GM12873 (cell line): ENCODE measurements around the gene TAF9.
A peak's percentile ranks its signal among the peaks of the same experiment; 100 is the strongest.

Source experiments
- TF ChIP-seq, protein P1 (sequence below): IDR thresholded peaks from 2 replicates; pipeline ENCODE4 v1.5.1; 2012; ENCODE audit warnings: low read depth, mild to moderate bottlenecking, moderate library complexity, low read length, control low read depth; ENCODE audit not compliant: insufficient read depth; ENCODE audit errors: missing control alignments

The TAF9 gene

DNA sequence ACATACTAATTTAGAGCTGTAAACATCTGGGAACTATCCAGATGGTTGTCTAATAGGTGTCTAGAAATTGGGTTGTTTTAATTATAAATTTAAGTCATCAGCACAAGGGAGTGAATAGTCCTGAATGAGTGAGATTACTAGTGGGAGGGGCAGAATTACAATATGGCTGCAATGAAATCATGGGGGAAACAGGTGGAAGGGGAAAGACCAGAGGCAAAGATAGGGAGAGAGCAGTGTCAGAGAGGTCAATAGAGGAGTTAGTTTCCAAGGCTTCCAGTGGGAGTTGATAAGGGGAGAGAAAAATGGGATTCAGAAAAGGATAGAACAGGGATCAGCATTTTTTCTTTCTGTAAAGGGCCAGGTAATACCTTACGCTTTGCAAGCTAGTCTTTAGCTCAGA, 8.9 kb downstream of the TAF9 start:
- TF ChIP-seq, protein P1, sequence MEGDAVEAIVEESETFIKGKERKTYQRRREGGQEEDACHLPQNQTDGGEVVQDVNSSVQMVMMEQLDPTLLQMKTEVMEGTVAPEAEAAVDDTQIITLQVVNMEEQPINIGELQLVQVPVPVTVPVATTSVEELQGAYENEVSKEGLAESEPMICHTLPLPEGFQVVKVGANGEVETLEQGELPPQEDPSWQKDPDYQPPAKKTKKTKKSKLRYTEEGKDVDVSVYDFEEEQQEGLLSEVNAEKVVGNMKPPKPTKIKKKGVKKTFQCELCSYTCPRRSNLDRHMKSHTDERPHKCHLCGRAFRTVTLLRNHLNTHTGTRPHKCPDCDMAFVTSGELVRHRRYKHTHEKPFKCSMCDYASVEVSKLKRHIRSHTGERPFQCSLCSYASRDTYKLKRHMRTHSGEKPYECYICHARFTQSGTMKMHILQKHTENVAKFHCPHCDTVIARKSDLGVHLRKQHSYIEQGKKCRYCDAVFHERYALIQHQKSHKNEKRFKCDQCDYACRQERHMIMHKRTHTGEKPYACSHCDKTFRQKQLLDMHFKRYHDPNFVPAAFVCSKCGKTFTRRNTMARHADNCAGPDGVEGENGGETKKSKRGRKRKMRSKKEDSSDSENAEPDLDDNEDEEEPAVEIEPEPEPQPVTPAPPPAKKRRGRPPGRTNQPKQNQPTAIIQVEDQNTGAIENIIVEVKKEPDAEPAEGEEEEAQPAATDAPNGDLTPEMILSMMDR: no peak

DNA sequence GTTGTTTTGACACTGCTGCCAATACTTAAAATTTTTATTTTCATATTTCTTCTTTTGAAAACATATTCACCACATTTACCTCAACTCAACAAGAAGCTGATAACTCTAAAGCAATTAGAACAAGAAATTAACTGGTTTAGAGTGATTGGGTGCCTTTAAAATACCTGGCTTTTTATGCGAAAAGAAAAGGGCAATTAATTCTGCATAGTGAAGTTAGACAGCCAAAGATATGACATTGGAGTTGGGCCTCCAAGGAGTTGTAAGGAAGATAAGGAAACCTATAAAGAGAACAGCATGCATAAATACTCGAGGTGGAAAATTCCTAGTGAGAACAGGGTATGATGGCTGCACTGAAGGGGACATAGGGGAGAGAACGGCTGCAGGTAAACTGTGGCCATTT, 9.6 kb downstream of the TAF9 start:
- TF ChIP-seq, protein P1: no peak

DNA sequence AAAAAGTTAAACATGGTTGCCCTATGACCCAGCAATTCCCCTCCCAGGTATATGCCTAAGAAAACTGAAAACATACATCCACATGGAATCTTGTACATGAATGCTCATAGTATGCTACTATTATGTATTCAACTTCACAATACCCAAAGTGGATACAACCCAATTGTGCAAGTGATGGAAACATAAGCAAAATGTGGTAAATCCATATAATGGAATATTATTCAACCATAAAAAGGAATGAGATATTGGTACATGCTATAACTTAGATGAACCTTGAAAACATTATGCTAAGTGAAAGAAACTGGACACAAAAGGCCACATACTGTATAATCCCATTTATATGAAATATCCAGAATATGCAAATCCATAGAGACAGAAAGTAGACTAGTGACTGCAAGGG, 18.7 kb downstream of the TAF9 start:
- TF ChIP-seq, protein P1: no peak

DNA sequence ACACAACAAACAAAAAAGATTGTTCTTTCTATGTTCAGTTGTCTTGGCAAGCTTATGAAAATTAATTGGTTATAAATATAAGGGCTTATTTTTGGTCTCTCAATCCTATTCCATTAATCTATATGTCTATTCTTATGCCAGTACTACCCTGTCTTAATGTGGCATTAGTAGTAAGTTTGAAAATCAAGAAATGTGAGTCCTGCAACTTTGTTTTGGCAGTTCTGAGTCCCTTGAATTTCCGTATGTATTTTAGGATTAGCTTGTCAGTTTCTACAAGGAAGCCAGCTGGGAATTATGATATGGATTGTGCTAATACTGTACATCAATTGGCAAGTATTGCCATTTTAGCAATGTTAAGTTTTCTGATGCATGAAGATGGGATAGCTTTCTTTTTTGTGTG, 26.2 kb downstream of the TAF9 start:
- TF ChIP-seq, protein P1: no peak

DNA sequence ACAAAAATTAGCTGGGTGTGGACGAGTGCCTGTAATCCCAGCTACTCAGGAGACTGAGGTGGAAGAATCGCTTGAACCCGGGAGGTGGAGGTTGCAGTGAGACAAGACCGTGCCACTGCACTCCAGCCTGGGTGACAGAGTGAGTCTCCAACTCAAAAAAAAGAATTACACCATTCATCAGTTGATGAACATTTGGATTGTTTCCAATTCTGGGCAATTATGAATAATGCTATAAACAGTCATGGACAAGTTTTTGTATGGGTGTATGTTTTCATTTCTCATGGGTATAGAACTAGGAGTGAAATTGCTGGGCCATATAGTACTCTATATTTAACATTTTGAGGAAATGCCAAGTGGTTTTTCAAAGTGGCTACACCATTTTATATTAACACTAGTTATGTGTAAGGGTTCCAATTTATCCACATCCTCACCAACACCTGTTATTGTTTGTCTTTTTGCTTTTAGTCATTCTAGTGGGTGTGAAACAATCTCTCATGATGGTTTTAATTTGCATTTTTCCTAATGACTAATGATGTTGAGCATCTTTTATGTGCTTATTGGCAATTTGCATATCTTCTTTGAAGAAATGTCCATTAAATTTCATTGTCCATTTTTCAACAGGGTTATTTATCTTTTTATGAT, 27.7 kb downstream of the TAF9 start:
- TF ChIP-seq, protein P1: no peak

DNA sequence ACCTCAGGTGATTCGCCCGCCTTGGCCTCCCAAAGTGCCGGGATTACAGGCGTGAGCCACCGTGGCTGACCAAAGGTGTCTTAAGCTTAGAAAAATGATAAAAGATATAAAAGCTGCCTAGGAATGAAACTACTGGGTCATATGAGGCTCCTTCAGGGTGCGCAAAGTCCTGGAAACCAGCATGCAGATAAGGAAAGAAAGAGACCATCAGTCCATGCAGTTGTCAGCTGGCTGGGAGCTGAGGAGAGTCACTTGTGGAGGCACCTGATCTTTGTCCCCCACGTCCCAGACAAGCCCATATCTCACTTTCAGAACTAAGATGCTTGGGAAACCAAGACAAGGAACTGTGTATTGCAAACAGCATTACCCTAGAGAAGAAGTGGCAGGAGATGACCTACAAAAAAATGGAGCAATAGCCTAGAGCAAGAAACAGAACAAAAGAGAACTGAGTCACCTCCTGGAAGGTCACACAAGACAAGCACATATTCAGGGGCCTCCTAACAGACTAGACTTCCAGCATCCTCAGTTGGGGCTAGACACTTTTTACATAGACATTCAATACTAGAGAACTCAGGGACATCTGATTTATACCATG, 33.9 kb downstream of the TAF9 start:
- TF ChIP-seq, protein P1: no peak

DNA sequence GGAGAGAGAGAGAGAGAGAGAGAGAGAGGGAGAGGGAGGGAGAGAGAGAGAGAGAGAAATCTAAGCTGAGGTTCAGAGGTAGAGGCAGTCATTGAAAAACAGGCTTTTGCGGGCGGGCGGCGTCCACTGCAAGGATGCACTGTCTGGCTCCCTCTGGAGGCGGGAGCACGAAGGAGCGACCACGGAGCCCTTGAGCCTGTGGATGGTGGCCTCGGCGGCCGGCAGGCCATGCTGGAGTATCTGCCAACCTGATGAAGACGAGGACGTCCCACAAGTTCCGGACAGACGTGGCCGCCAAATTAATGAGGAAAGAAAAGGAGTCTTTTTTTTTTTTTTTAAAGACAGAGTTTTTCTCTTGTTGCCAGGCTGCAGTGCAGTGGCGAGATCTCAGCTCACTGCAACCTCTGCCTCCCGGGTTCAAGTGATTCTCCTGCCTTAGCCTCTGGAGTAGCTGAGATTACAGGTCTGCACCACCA, 34.5 kb downstream of the TAF9 start:
- TF ChIP-seq, protein P1: peak; percentile 79
